Osteoblast (primary cell): ENCODE results near the gene ANKRD13A. TPM values are rescaled to one million over a fixed set of nuclear protein-coding genes. Genes with fewer than 3 reads are reported as not detected.
"Not testable (repeated sequence)": the region's sequence is repeated elsewhere in the genome, so short reads cannot be mapped to it uniquely, and the experiment has no call there.

Source experiments
- DNase-seq: peaks from one replicate; pipeline ENCODE4 v3.0.0; 2011; ENCODE audit warnings: low spot score, mixed read lengths; ENCODE audit not compliant: insufficient read length; ENCODE audit errors: missing footprints
- H2AFZ ChIP-seq: 2 replicates; pipeline ENCODE4 v1.6.0; 2011; ENCODE audit warnings: mild to moderate bottlenecking, low read length
- H3K27ac ChIP-seq: 2 replicates; pipeline ENCODE4 v1.5.1; 2011; ENCODE audit warnings: mild to moderate bottlenecking, low read depth, low read length, moderate library complexity
- H3K27me3 ChIP-seq: 2 replicates; pipeline ENCODE4 v1.6.0; 2012; ENCODE audit warnings: mild to moderate bottlenecking, control low read depth, inconsistent platforms, low read length, moderate library complexity; ENCODE audit not compliant: insufficient read depth
- H3K36me3 ChIP-seq: 2 replicates; pipeline ENCODE4 v1.5.1; 2011; ENCODE audit warnings: mild to moderate bottlenecking, low read length, control low read depth, moderate library complexity; ENCODE audit not compliant: insufficient read depth
- H3K4me1 ChIP-seq: 2 replicates; pipeline ENCODE4 v1.5.1; 2011; ENCODE audit warnings: mild to moderate bottlenecking, low read length, control low read depth, moderate library complexity; ENCODE audit not compliant: insufficient read depth
- H3K4me2 ChIP-seq: 2 replicates; pipeline ENCODE4 v1.6.0; 2011; ENCODE audit warnings: mild to moderate bottlenecking, low read length; ENCODE audit not compliant: insufficient read depth
- H3K4me3 ChIP-seq: fragments of 200-600 bp; sonication (generic); 3 replicates; pipeline ENCODE4 v1.5.1; 2012; ENCODE audit warnings: mild to moderate bottlenecking, low read length, inconsistent platforms; ENCODE audit not compliant: insufficient read depth
- H3K79me2 ChIP-seq: 2 replicates; pipeline ENCODE4 v1.6.0; 2012; ENCODE audit warnings: mild to moderate bottlenecking, low read length, control low read depth, inconsistent platforms; ENCODE audit not compliant: insufficient read depth
- H3K9me3 ChIP-seq: 2 replicates; pipeline ENCODE4 v1.5.1; 2011; ENCODE audit warnings: low read depth, low read length, control low read depth
- H4K20me1 ChIP-seq: 2 replicates; pipeline ENCODE4 v1.6.0; 2012; ENCODE audit warnings: mild to moderate bottlenecking, low read length, control low read depth; ENCODE audit not compliant: insufficient read depth
- total RNA-seq: library from RNA; depleted of rRNA; stranded (reverse); fragments of >200 nt; gene quantifications from 2 replicates; pipeline ENCODE4 v1.2.3, GENCODE V29; 2012
- TF ChIP-seq, protein P1 (sequence below): IDR thresholded peaks from 2 replicates; pipeline ENCODE4 v1.5.1; 2011; ENCODE audit warnings: mild to moderate bottlenecking, low read depth, low read length, moderate library complexity; ENCODE audit errors: extremely low read depth

ANKRD13A gene
- total RNA-seq, 1 donor: 94.1 TPM

DNA sequence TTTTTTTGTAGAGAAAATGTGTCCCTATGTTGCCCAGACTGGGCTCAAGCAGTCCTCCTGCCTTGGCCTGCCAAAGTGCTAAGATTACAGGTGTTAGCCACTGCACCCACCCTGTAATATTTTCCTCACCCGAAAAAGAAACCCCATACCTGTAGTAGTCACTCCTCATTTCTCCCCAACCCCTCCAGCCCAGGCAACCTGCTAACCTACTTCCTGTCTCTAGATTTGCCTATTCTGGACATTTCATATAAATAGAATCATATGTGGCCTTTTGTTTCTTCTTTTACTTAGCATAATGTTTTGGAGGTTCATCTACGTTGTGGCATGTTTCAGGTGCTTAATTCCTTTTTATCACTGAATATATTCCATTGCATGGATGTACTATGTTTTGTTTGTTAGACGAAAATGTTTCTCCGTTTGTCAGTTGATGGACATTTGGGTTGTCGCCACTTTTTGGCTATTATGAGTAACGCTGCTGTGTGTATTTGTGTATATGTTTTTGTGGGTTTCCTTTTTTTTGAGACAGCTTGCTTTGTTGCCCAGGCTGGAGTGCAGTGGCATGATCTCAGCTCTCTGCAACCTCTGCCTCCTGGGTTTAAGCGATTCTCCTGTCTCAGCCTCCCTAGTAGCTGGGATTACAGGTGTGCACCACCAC is 6.2 kb downstream of the ANKRD13A start:
- Histone ChIP-seq H3K79me2 (peaks cover 87% of the 10 kb centered on the region), H3K9me3 (no peaks in the 10 kb centered on the region), H3K4me1 (peaks cover 25% of the 10 kb centered on the region), H4K20me1 (peaks cover 7% of the 10 kb centered on the region), H3K4me2 (no peak overlapping the region), H3K27ac (no peak overlapping the region), H3K36me3 (peaks cover 18% of the 10 kb centered on the region), H3K27me3 (no peaks in the 10 kb centered on the region), H3K4me3 (no peak overlapping the region), H2AFZ (no peak overlapping the region)
- TF ChIP-seq, protein P1, sequence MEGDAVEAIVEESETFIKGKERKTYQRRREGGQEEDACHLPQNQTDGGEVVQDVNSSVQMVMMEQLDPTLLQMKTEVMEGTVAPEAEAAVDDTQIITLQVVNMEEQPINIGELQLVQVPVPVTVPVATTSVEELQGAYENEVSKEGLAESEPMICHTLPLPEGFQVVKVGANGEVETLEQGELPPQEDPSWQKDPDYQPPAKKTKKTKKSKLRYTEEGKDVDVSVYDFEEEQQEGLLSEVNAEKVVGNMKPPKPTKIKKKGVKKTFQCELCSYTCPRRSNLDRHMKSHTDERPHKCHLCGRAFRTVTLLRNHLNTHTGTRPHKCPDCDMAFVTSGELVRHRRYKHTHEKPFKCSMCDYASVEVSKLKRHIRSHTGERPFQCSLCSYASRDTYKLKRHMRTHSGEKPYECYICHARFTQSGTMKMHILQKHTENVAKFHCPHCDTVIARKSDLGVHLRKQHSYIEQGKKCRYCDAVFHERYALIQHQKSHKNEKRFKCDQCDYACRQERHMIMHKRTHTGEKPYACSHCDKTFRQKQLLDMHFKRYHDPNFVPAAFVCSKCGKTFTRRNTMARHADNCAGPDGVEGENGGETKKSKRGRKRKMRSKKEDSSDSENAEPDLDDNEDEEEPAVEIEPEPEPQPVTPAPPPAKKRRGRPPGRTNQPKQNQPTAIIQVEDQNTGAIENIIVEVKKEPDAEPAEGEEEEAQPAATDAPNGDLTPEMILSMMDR: no peak
- DNase-seq: no peak

DNA sequence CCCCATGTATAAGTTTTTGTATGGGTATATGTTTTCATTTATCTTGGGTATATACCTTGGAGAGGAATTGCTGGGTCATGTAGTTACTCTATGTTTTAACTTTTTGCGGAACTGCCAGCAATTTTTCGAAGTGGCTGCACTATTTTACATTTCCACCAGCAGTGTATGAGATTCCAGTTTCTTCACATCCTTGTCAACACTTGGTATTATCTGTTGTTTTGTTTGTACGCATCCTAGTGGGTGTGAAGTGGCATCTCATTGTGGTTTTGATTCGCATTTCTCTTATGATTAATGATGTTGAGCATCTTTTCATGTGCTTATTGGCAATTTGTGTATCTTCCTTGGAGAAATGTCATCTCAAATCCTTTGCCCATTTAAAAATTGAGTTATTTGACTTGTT is 6.9 kb downstream of the ANKRD13A start:
- TF ChIP-seq, protein P1: no peak
- Histone ChIP-seq H3K4me1 (peaks cover 21% of the 10 kb centered on the region), H2AFZ (no peak overlapping the region), H3K36me3 (peaks cover 18% of the 10 kb centered on the region), H4K20me1 (peaks cover 7% of the 10 kb centered on the region), H3K27me3 (no peaks in the 10 kb centered on the region), H3K4me2 (no peak overlapping the region), H3K79me2 (peaks cover 88% of the 10 kb centered on the region), H3K4me3 (no peak overlapping the region), H3K9me3 (no peaks in the 10 kb centered on the region), H3K27ac (no peak overlapping the region)
- no peak for DNase-seq

DNA sequence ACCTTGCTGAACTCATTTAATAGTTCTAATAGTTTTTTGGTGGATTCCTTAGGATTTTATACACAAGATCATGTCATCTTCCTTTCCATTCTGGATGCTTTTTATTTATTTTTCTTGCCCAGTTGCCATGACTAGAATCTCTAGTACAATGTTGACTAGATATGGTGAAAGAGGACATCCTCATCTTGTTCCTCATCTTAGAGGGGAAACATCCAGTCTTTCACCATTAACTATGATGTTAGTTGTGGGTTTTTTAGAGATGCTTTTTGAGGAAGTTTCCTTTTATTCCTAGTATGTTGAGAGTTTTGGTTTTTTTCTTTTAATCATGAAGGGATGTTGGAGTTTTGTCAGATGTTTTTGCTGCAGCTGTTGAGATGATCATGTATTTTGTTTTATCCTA is 8.7 kb downstream of the ANKRD13A start:
- Histone ChIP-seq H4K20me1 (peaks cover 14% of the 10 kb centered on the region), H3K79me2 (peaks cover 99% of the 10 kb centered on the region), H3K4me1 (peaks cover 17% of the 10 kb centered on the region), H2AFZ (no peak overlapping the region), H3K36me3 (peaks cover 31% of the 10 kb centered on the region), H3K27me3 (no peaks in the 10 kb centered on the region), H3K9me3 (no peaks in the 10 kb centered on the region), H3K4me2 (no peak overlapping the region), H3K4me3 (no peak overlapping the region), H3K27ac (no peak overlapping the region)
- TF ChIP-seq, protein P1: no peak
- DNase-seq: no peak

DNA sequence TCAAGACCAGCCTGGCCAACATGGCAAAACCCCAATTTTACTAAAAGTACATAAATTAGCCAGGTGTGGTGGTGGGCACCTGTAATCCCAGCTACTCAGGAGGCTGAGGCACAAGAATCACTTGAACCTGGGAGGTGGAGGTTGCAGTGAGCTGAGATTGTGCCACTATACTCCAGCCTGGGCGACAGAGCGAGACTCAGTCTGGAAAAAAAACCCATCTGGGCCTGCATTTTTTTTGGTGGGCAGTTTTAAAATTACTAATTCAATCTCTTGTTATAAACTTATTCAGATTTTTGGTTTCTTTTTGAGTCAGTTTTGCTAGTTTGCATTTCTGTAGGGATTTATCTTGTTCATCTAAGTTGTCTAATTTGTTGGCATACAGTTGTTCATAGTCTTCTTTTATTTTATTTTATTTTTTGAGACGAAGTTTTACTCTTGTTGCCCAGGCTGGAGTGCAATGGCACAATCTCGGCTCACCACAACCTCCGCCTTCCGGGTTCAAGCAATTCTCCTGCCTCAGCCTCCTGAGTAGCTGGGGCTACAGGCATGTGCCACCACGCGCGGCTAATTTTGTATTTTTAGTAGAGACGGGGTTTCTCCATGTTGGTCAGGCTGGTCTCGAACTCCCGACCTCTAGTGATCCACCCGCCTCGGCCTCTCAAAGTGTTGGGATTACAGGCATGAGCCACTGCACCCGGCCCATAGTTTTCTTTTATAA is 9.6 kb downstream of the ANKRD13A start:
- H3K4me3 ChIP-seq, DNase-seq, H3K4me2 ChIP-seq, H4K20me1 ChIP-seq, H3K27me3 ChIP-seq, H3K9me3 ChIP-seq, H2AFZ ChIP-seq, H3K4me1 ChIP-seq, H3K27ac ChIP-seq: not testable (repeated sequence)
- Histone ChIP-seq H3K36me3 (peaks cover 31% of the 10 kb centered on the region), H3K79me2 (peaks cover 96% of the 10 kb centered on the region)
